NCI-H748 (cell line): ENCODE results near the gene TPBGL.

Experiments used
- DNase-seq: peaks from one replicate; lab custom pipeline; 2025; ENCODE audit not compliant: unreplicated experiment; lab: John Stamatoyannopoulos, UW

TPBGL gene

DNA sequence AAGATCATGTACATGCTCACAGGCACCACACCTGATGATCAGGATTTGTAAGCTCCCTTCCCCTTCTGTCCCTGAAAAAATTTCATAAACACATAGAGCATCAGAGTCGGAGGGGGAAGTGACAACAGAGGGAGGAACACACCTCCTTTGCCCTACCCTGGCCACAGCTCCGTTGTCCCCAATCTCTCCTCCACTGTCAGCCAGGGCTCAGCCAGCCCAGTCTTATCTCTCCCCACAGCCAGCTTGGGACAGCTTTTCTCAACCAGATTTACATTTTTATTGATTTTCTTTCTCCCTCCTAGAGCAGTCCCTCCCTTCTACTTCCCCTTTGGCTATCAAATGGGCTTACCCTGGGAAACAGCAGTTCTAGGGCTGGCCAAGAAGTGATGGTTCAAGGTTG is 32.1 kb upstream of the TPBGL start:
- no peak for DNase-seq

- no peak for DNase-seq
Observed at GRCh38 chr11:75212411-75212810, 28.2 kb upstream of the TPBGL start.

GRCh38 chr11:75214411-75214821 is 26.2 kb upstream of the TPBGL start:
- no peak for DNase-seq

DNA sequence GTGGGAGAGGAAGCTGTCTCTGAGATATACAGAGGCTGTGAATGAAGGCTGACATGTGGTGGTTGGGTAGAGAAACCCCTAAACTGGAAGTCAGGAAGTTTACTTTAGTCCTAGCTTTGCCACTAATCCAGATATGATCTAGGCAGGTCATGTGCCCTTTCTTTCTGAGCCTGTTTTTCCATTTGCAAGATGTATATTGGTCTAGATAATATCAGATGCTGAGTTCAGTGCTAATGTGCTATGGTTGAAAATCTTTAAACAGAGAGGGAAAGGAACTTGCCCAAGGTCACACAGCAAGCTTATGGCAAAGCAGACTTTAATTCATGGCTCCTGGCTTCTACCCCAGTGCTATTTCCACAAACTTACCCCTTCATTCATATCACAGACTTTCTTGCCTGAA is 25.7 kb upstream of the TPBGL start:
- no peak for DNase-seq

GRCh38 chr11:75219869-75220268 is 20.7 kb upstream of the TPBGL start:
- no peak for DNase-seq

GRCh38 chr11:75223954-75224643 is 16.5 kb upstream of the TPBGL start:
- DNase-seq: no peak

GRCh38 chr11:75225794-75226193 is 14.8 kb upstream of the TPBGL start:
- DNase-seq: no peak

DNA sequence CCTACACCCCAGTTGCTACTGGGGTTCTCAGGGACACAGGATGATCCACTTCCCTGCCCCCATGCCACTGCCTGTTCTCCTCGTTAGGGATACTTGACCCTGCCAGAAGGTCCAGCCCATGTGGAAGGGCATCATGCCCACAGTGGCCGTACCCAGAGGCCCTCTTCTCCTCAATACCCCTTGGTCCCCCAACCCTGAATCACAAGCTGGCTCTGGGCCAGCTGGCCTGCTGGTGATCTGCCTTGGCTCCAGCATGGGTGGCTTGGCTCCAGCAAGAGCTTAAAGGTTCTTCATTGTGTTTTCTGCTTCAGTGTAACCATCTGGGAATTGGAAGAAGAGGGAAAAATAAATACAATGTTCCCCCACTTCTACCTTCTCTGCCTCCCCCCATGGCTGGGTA is 11.1 kb upstream of the TPBGL start:
- DNase-seq: no peak

GRCh38 chr11:75230621-75231020 is 10.0 kb upstream of the TPBGL start:
- DNase-seq: no peak

DNA sequence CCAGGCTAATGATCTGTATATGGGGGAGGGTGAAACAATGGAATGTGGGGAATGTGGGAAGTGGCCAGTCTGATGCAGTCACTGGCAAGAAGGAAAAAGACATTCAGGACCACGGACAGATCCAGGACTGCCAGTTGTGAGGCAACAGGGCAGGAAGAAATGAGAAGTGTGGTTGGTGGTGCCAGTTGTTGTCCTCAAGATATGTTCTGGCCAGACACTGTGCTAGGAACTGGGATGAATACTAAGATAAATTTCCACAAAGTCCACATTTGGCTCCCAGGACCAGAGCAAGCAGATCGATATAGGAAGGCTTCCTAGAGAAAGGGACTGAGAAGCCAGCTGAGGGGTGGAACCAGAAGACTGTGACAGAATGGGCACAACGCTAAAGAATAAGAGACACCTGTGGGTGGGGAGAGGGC is 6.8 kb upstream of the TPBGL start:
- no peak for DNase-seq

- no peak for DNase-seq
Observed at GRCh38 chr11:75236062-75236461, 4.5 kb upstream of the TPBGL start.

GRCh38 chr11:75237050-75237449 is 3.5 kb upstream of the TPBGL start:
- DNase-seq: no peak

DNA sequence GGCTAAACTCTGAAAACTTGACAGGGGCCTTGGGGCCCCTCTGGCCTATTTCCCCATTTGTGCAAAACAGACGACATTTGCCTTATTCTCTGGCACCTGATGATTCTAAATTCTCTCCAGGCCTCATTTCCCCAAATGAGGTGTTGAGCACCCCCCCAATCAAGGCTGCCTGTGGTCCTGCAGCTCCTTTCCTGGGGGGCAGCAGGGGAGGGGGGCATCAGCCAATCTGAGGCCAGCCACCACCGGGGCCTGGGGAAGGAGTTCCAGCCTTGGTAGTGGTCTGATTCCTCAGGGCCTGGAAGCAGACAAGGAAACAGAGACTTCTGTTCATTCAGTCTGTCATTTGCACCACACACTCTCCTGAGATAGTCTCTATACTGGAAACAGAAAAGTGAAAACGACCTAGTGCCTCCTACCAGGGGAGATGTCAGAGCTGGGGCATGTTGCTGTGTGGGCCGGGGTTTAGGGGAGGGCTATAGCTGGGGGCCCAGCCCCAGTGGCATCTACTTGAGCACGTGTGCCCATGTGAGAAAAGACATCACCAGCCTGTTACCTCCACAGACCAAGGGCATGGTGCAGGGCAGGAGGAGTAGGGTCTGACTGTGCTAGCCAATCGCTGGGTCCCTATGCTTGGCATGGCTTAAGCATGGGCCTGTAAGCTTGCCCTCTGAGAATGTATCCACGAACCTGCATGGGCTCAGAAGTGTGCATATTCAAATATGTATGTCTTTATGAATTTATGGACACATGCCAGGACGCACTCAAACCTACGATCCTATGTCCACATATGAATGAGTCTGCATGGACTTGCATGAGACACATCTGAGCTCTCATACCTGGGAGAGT is 1.8 kb upstream of the TPBGL start:
- DNase-seq: no peak

GRCh38 chr11:75239531-75240290 is 863 bp upstream of the TPBGL start:
- no peak for DNase-seq

- DNase-seq: peak; percentile 88
Observed at GRCh38 chr11:75241036-75241905, 697 bp downstream of the TPBGL start.

GRCh38 chr11:75241906-75242644 is 1.5 kb downstream of the TPBGL start:
- DNase-seq: no peak

DNA sequence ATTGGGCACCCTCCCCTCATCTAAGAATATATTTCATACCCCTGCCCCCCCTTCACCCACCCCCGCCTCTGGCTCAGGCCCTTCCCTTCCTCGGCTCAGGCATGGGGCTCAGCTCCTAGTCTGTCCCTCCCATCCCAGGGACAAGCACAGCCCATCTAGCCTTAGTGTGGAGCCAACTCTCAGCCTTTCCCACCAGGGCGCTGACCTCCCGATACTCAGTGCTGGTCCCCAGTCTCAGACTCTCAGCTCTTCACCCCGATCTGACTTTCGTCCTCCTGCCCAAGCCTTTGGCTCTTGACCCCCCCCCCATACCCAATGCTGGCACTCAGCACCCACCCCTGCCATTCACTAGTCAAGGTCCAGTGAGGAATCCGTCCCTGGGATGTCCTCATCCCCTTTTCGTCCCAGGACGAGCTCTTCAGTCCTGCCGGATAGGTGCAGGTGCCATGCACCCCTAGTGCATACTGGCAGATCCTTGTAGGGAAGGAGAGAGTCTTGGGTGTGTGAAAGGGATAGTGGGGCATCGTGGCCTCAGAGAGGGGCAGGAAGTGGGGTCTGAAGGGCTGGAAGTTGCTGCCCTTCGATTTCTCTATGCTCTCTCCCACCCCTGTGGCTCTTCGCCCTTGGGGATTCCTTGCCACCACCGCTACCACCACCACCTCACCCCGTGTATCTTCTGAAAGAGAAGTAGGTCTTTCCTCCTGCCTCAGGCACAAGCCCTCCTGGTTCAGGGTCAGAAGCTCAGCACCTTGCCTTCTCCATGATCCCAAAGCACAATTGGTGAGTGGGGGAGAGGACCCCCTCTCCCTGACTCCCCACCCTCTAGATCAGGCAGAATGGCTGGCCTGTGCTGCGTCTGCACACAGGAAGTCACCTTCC is 2.4 kb downstream of the TPBGL start:
- DNase-seq: no peak

- no peak for DNase-seq
Observed at GRCh38 chr11:75244052-75244814, 3.7 kb downstream of the TPBGL start.
